Kidney (tissue), 14 donors: Measurements from ENCODE around the gene PCF11. TPM values are rescaled to one million over a fixed set of nuclear protein-coding genes. Genes with fewer than 3 reads are reported as not detected.

Source experiments
- DNase-seq, 5 donors: peaks; one replicate each; pipeline ENCODE4 v3.0.0-alpha.2; 2013 to 2020
- FAIRE-seq: peaks from 2 replicates; lab custom pipeline; 2012; peaks lifted over from hg19 to GRCh38; lab: Jason Lieb, UNC
- H3K27ac ChIP-seq, 2 donors: one replicate each; pipeline ENCODE4 v1.7.0; 2013; ENCODE audit warnings: low read depth in 2 of 2, low read length in 2 of 2, inconsistent platforms in 1 of 2
- H3K27me3 ChIP-seq: one replicate; pipeline ENCODE4 v1.7.1; 2013; ENCODE audit warnings: low read length, inconsistent platforms; ENCODE audit not compliant: control insufficient read depth, insufficient read depth
- H3K36me3 ChIP-seq, 3 donors: one replicate each; pipeline versions ENCODE4 v1.7.0 to v1.7.1; 2013; ENCODE audit warnings: low read length in 3 of 3, control low read depth in 1 of 3, inconsistent platforms in 1 of 3; ENCODE audit not compliant: insufficient read depth in 3 of 3, control insufficient read depth in 2 of 3
- H3K4me1 ChIP-seq, 3 donors: one replicate each; pipeline versions ENCODE4 v1.7.0 to v1.7.1; 2013; ENCODE audit warnings: low read length in 3 of 3, inconsistent platforms in 1 of 3, low read depth in 1 of 3; ENCODE audit not compliant: control insufficient read depth in 2 of 3, insufficient read depth in 2 of 3
- H3K4me3 ChIP-seq, 3 donors: one replicate each; pipeline versions ENCODE4 v1.7.0 to v1.8.1; 2013; ENCODE audit warnings: low read length in 3 of 3, control low read depth in 1 of 3, inconsistent platforms in 1 of 3
- H3K9ac ChIP-seq, 3 donors: one replicate each; pipeline versions ENCODE4 v1.7.0 to v1.7.1; 2013; ENCODE audit warnings: low read length in 3 of 3, control low read depth in 1 of 3, inconsistent platforms in 1 of 3
- H3K9me3 ChIP-seq, 3 donors: one replicate each; pipeline versions ENCODE4 v1.7.0 to v1.7.1; 2013; ENCODE audit warnings: low read length in 3 of 3, control low read depth in 1 of 3, inconsistent platforms in 1 of 3; ENCODE audit not compliant: control insufficient read depth in 2 of 3, insufficient read depth in 1 of 3
- intact Hi-C: fragments of 100-400 bp; cut with DNase I; formaldehyde crosslinking; loops from one replicate; pipeline ENCODE4 v1.11.1; 2022
- polyA plus RNA-seq: library from polyadenylated mRNA; stranded (reverse); fragments of 350-450 nt; fragmentation: Illumina TruSeq; extraction: RNeasy Lipid Tissue Mini Kit (QIAGEN cat#74804); gene quantifications from one replicate; pipeline ENCODE4 v1.2.3, GENCODE V29; 2014; ENCODE audit warnings: low read depth, low replicate concordance; ENCODE audit not compliant: insufficient read depth
- total RNA-seq: library from RNA; stranded (reverse); fragmentation: NEBNext Ultra II Directional; extraction: Animal tissue kit (Norgen Biotek cat#: 25700); gene quantifications from one replicate; pipeline ENCODE4 v1.2.1, GENCODE V29; 2021
- TF ChIP-seq, protein P1 (sequence below): IDR thresholded peaks from 3 replicates; pipeline ENCODE4 v1.5.1; 2012; ENCODE audit warnings: mild to moderate bottlenecking, moderate library complexity, borderline replicate concordance; ENCODE audit not compliant: insufficient read depth; ENCODE audit errors: extremely low read depth
- donor health status: control.
- donor health status: control.
- donor health status: control.
- donor health status: control.
- donor health status: control.
- donor health status: DM: yes; HTN: yes; CAD: no.
- donor health status: Normal renal cell carcinoma (clear cell type).

The PCF11 gene
- total and polyA plus RNA-seq, 2 donors from 2014 or later, result 19.3 to 61.2 TPM

GRCh38 chr11:83192606-83193245 is 35.8 kb downstream of the PCF11 start:
- Histone ChIP-seq H3K9me3 (no peaks in the 10 kb centered on the region), H3K9ac (peak overlapping the region; percentile 26 to 100 (median 100)), H3K4me3 (peak overlapping the region; percentile 93 to 99 (median 99)), H3K27me3 (no peaks in the 10 kb centered on the region), H3K4me1 (peaks cover 5 to 14% (median 7%) of the 10 kb centered on the region in 3 donors), H3K27ac (peak overlapping the region; percentile 91 to 98), H3K36me3 (peaks cover 0 to 3% (median 2%) of the 10 kb centered on the region in 3 donors)
- FAIRE-seq (no peak), DNase-seq (no peak)
- TF ChIP-seq, protein P1, sequence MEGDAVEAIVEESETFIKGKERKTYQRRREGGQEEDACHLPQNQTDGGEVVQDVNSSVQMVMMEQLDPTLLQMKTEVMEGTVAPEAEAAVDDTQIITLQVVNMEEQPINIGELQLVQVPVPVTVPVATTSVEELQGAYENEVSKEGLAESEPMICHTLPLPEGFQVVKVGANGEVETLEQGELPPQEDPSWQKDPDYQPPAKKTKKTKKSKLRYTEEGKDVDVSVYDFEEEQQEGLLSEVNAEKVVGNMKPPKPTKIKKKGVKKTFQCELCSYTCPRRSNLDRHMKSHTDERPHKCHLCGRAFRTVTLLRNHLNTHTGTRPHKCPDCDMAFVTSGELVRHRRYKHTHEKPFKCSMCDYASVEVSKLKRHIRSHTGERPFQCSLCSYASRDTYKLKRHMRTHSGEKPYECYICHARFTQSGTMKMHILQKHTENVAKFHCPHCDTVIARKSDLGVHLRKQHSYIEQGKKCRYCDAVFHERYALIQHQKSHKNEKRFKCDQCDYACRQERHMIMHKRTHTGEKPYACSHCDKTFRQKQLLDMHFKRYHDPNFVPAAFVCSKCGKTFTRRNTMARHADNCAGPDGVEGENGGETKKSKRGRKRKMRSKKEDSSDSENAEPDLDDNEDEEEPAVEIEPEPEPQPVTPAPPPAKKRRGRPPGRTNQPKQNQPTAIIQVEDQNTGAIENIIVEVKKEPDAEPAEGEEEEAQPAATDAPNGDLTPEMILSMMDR, result no peak
- intact Hi-C loops, result no loop called here

DNA sequence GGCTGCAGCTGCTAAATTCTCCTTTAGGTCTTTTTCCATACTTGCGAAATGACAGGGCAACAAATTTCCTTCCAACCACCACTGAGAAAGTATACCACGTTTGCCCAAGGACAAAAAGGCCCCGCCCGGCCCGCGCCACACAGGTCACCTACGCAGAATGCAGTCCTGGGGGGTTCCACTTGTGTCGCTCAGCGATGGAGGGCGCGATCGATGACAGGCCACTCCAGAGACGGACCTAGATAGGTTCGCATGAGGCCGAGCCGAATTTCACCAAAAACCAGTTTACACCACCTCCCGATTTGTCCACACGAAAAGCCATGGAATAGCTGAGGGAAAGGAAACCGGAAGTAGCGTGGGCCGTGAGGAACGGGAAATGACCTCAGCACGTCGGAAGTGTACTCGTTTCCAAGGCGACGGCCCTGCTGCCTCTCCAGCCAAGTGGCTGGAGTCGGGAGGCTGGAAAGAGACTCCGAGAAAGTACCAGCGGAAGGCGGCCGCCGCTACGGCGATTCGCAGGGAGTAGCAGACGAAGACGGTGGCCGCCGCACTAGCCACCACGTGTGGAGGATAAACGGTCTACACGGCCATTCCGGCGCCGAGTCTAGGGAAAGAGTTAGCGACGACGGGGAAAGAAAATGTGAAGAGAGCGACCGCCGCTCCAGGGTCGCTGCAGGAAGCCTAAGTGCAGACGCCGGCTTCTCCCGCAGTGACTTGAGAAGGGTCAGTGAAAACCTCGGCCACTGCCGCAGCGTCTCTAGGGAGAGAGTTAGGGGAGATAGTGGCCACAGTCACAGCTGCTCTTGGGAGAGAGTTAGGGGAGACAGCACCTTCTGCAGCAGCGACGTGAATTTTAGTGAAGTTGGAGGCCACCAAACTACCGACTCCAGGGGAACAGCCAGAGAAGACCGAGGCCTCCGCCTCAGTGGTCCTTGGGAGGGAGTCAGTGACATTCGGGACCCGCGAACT is 36.7 kb downstream of the PCF11 start, which contains the start of gene ANKRD42:
Gene ANKRD42, plus strand, starts transcription at position 398 of the 966 bp plus-strand sequence. CDS start 959 bp downstream, outside the sequence.
- DNase-seq (peak; percentile 95 to 99 (median 97)), FAIRE-seq (no peak)
- H3K36me3 ChIP-seq, result peaks cover 0 to 4% (median 2%) of the 10 kb centered on the region in 3 donors
- peak within 1 kb of the TSS; percentile 91 to 98 for H3K27ac ChIP-seq
- H3K9me3 ChIP-seq, result no peaks in the 10 kb centered on the region
- H3K9ac ChIP-seq, result peak within 1 kb of the TSS; percentile 96 to 100 (median 100)
- H3K4me1 ChIP-seq, result peaks cover 5 to 14% (median 7%) of the 10 kb centered on the region in 3 donors
- peak within 1 kb of the TSS; percentile 93 to 99 (median 99) for H3K4me3 ChIP-seq
- H3K27me3 ChIP-seq, result no peaks in the 10 kb centered on the region
- intact Hi-C loops, result no loop called here
- TF ChIP-seq, protein P1, result no peak

DNA sequence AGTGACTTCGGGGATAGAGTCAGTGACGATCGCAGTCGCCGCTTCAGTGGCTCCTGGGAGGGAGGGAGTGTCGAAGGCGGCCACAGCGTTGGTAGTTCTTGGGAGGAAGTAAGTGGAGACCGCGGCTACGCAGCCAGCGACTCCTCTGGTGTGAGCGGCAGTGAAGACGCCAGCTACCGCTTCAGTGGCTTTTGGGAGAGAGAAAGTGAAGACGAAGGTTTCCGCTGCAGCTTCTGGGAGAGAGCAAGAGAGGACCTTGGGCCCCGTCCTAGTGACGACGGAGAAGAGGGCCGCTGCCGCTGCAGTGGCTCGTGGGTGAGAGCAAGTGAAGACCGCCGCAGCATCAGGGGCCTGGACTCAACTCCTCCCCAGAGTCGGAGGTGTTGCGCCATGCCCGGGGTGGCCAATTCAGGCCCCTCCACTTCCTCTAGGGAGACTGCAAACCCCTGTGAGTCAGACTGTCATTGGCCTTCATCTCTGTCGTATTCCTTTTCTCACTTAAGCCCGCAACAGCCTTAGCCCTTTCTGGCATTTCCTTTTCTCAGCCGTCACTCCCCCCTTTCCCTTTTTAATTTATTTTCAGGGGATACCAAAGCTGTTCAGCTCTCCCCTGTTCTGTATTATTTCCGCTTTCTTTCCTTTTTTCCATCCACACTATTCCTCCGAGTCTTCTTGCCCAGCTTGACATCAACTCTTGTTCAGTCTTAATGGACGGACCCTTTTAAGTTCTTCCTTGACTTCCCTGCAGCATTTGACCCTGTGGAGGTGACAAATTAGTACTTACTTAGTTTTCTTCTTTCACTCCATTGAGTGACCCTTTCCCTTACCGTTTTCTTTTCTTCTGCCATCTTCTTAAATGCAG is 37.6 kb downstream of the PCF11 start:
- FAIRE-seq, result no peak
- H3K4me1 ChIP-seq, result peaks cover 5 to 14% (median 7%) of the 10 kb centered on the region in 3 donors
- H3K4me3 ChIP-seq, result peak overlapping the region; percentile 93 to 99 (median 99)
- H3K9ac ChIP-seq, result peak overlapping the region; percentile 96 to 100 (median 100)
- H3K9me3 ChIP-seq, result no peaks in the 10 kb centered on the region
- TF ChIP-seq, protein P1, result no peak
- no peaks in the 10 kb centered on the region for H3K27me3 ChIP-seq
- H3K36me3 ChIP-seq, result peaks cover 0 to 11% (median 2%) of the 10 kb centered on the region in 3 donors
- intact Hi-C loops, result no loop called here
- peak; percentile 62 to 90 (median 69) for DNase-seq
- peak overlapping the region; percentile 91 to 98 for H3K27ac ChIP-seq
